Anterior cingulate cortex (tissue), 58 donors: ENCODE data around the gene FLT4.

Experiments used
- DNase-seq, 58 donors: peaks; one replicate each; lab custom pipeline; 2025; lab: John Stamatoyannopoulos, UW

The FLT4 gene

DNA sequence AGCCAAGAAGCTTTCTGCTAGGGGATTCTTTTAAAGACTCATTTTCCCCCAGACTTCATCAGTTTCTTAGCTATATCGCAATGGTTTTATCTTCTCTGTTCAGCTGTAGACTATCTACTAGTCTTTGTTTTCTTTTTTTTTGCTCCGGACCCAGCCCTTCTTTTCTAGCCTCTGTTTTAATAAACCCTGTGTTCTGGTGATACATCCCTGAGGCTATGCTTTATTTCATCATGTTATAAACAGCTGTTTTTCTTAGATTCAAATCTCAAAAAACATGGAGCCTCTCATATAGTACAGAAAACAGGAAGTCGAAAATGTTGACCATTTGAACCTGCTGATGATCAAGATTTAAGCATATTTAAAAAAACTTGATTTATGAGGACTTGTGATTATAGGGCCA lies 95.9 kb downstream of the FLT4 start:
- DNase-seq: no peak
